Measurements from ENCODE around the gene SRCIN1.
"Not testable (repeated sequence)": the region's sequence is repeated elsewhere in the genome, so short reads cannot be mapped to it uniquely, and the experiment has no call there.

The SRCIN1 gene, protein sequence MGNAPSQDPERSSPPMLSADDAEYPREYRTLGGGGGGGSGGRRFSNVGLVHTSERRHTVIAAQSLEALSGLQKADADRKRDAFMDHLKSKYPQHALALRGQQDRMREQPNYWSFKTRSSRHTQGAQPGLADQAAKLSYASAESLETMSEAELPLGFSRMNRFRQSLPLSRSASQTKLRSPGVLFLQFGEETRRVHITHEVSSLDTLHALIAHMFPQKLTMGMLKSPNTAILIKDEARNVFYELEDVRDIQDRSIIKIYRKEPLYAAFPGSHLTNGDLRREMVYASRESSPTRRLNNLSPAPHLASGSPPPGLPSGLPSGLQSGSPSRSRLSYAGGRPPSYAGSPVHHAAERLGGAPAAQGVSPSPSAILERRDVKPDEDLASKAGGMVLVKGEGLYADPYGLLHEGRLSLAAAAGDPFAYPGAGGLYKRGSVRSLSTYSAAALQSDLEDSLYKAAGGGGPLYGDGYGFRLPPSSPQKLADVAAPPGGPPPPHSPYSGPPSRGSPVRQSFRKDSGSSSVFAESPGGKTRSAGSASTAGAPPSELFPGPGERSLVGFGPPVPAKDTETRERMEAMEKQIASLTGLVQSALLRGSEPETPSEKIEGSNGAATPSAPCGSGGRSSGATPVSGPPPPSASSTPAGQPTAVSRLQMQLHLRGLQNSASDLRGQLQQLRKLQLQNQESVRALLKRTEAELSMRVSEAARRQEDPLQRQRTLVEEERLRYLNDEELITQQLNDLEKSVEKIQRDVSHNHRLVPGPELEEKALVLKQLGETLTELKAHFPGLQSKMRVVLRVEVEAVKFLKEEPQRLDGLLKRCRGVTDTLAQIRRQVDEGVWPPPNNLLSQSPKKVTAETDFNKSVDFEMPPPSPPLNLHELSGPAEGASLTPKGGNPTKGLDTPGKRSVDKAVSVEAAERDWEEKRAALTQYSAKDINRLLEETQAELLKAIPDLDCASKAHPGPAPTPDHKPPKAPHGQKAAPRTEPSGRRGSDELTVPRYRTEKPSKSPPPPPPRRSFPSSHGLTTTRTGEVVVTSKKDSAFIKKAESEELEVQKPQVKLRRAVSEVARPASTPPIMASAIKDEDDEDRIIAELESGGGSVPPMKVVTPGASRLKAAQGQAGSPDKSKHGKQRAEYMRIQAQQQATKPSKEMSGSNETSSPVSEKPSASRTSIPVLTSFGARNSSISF

GRCh38 chr17:38605841-38606645 is at the start of gene SRCIN1:
TSS of gene SRCIN1 (minus strand) at chr17:38605952. CDS start at chr17:38605705, 247 bp downstream.
- DNase-seq, result no peak

GRCh38 chr17:38654411-38655398 is 49.0 kb upstream of the SRCIN1 start:
- no peak for DNase-seq

GRCh38 chr17:38653679-38654078 is 47.9 kb upstream of the SRCIN1 start:
- no peak for DNase-seq

DNA sequence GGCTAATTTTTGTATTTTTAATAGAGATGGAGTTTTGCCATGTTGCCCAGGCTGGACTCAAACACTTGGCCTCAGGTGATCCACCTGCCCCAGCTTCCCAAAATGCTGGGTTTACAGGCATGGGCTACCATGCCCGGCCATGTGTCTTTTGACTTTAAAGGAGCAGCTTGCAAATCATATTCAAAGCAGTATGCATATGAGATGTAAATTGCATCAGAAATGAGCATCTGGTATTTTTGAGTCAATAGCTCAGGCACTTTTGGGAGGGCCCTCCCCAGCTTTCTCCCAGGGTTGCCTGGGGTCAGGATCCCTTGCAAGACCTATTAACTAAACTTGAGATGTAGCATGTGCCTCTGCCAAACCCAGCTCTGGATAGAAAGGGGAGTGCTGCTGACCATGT is 47.5 kb upstream of the SRCIN1 start:
- DNase-seq, result no peak

DNA sequence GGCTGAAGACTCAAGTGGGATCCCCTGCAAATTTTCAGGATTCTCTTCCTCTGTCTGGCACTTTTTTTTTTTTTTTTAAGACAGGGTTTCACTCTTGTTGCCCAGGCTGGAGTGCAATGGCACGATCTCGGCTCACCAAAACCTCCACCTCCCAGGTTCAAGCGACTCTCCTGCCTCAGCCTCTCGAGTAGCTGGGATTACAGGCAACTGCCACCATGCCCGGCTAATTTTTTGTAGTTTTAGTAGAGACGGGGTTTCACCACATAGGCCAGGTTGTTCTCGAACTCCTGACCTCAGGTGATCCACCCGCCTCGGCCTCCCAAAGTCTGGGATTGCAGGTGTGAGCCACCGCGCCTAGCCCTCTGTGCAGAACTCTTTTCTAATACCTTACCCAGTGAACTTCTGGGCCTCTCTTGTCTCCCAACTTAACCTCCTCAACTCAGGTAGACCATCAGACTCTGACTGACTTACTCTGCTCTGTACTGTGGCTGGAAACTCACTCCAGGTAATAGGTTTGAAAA is 45.0 kb upstream of the SRCIN1 start:
- DNase-seq, result not testable (repeated sequence)

GRCh38 chr17:38637951-38638350 is 32.2 kb upstream of the SRCIN1 start:
- no peak for DNase-seq

DNA sequence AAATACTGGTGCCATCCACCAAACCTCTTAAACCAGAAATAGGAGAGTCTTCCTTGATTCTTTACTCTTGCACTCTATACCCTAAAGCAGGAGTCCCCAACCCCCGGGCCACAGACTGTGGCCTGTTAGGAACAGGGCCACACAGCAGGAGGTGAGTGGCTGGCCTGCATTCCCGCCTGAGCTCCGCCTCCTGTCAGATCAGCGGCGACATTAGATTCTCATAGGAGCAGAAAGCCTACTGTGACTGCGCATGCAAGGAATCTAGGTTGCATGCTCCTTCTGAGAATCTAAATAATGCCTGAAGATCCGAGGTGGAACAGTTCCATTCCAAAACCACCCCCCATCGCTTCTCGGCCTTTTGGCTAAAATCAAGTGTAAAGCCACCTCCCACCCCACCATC is 30.3 kb upstream of the SRCIN1 start:
- DNase-seq, result no peak

GRCh38 chr17:38632334-38632733 is 26.6 kb upstream of the SRCIN1 start:
- no peak for DNase-seq

DNA sequence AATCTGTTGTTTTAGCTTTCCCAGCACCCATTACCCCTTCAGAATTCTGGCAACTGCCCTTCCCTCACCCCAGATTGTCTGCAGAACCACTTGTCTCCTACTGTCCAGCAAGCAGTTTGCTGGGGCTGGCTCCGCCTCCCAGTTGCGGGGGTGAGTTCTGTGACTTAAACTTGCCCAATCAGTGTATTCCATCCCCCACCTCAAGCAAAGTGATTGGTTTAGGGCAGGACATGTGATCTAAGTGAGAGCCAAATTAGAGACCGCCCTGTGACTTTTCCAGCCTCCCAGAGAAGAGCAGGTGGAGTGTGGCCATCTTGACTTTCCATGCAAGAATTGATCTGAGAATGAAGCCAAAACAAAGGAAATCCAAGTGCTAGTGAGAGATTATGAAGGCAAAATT is 22.7 kb upstream of the SRCIN1 start:
- DNase-seq, result peak; percentile 18

- DNase-seq, result no peak
Observed at GRCh38 chr17:38627957-38628356, 22.2 kb upstream of the SRCIN1 start.

DNA sequence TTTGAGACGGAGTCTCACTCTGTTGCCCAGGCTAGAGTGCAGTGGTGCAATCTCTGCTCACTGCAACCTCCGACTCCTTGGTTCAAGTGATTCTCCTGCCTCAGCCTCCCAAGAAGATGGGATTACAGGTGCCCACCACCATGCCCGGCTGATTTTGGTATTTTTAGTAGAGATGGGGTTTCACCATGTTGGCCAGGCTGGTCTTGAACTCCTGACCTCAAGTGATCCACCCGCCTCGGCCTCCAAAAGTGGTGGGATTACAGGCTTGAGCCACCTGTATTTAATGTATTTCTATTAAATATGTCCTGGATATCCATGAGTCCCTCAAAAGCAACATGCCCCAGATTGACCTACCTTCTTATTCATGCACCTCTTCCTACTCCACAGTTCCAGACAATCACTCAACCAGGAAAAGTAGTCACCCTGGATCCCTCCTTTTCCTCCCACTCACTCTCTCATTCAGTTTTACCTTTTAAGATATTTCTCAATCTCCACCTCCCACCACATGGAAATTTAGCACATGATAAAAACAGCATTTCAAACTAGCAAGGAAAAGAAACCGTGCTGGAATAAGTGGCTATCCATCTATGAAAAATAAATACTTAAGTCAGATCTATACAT is 21.0 kb upstream of the SRCIN1 start:
- not testable (repeated sequence) for DNase-seq

DNA sequence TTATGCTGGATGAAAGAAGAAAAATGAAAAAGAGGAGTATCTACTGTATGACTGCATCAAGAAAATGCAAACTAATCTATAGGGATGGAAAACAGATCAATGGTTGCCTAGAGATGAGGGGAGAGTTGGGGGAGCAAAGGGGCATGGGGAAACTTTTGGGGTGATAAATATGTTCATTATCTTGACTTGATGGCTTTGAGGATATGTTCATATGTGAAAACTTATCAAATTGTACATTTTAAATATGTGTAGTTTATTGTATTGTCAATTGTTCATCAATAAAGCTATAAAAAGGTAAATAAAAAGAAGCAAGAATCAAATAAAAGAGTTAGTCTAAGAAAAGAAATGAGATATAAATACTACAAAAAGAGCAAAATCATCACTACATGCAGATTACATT is 19.7 kb upstream of the SRCIN1 start:
- DNase-seq, result no peak

DNA sequence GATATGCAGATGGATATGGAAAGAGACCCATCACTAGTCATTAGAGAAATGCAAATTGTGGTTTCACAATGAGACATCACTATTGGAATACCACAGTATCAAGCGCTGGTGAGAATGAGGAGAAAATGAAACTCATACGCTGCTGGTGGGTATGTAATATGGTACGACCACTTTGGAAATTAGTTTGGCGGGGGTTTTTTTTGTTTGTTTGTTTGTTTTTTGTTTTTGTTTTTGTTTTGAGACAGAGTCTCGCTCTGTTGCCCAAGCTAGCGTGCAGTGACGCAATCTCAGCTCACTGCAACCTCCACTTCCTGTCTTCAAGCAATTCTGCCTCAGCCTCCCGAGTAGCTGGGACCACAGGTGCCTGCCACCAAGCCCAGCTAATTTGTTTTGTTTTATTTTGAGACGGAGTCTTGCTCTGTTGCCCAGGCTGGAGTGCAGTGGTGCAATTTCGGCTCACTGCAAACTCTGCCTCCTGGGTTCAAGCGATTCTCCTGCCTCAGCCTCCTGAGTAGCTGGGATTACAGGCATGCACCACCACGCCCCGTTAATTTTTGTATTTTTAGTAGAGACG is 19.1 kb upstream of the SRCIN1 start:
- DNase-seq, result not testable (repeated sequence)

- DNase-seq, result no peak
Observed at GRCh38 chr17:38621538-38621937, 15.8 kb upstream of the SRCIN1 start.

GRCh38 chr17:38620551-38621277 is 15.0 kb upstream of the SRCIN1 start:
- no peak for DNase-seq

DNA sequence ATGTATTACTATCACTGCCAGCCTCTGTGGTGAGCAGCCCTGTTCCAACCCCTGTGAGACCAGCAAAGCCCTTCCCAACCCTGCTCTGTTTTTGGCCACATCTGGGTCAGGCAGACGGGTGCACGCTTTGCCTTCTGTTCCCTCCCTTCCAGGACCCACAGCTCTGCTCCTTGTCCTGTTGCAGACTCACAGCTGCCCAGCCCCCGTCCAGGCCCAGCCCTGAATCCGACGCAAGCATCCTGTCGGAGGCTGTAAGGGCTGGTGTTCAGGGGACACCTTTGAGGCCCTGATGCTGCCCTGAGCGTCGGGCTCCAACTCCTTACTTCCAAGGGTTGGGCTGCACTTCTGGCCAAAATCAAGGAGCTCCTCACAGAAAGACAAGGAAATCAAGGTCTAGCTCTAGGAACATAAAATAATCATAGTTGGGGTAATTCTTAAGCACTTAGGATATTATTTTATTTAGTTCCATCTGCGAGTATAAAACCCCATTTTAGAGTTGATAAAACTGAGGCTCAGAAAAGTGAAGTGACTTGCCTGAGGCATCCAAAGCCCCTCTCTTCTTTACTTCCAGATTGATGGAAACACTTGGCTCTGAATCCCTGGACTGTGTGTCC is 14.3 kb upstream of the SRCIN1 start:
- DNase-seq, result no peak

- DNase-seq, result no peak
Observed at GRCh38 chr17:38619451-38619795, 13.7 kb upstream of the SRCIN1 start.

DNA sequence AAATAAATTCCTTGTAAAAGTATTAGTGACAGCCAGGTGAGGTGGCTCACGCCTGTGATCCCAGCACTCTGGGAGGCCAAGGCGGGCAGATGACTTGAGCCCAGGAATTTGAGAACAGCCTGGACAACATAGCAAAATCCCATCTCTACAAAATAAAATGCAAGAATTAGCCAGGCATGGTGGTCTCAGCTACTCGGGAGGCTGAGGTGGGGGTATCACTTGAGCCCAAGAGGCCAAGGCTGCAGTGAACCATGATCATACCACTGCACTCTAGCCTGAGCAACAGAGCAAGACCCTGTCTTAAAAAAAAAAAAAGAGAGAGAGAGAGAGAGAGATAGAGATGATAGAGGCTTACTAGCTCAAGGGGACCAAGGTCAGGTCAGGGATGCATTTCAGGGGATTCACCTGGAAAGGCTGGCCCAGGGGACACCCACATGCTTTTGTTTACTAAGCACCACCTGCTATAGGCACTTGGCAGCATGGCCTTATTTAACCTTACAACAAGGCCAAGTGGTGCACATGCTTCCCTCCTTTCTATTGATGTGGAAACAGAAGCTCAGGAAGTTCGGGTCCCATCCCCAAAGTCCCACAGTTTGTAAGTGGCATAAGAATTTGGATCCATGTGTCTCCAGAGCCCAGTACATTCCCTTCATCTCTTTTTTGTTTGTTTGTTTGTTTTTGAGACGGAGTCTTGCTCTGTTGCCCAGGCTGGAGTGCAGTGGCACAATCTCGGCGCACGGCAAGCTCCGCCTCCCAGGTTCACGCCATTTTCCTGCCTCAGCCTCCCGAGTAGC is 12.4 kb upstream of the SRCIN1 start:
- no peak for DNase-seq
